ENCODE data around the gene ERCC8.

ERCC8 gene

GRCh38 chr5:60978968-60979367 is 34.1 kb upstream of the ERCC8 start:
- H3K4me3 ChIP-seq (ENCODE audit: low read depth, low read length), result no peak overlapping the region
- no peaks in the 10 kb centered on the region; a peak in 1 of 3 replicates for H3K36me3 ChIP-seq (ENCODE audit: control insufficient read depth in 2 of 2, insufficient read depth in 1 of 2, low read length in 2 of 2)
- no peaks in the 10 kb centered on the region for H3K4me1 ChIP-seq (ENCODE audit: control insufficient read depth, insufficient read depth, low read length)
- TF ChIP-seq PRDM6 (tag by site-specific recombination; IDR thresholded peaks at IDR 0.05) (no peak), ZBTB11 (tag by site-specific recombination; conservative IDR thresholded peaks at IDR 0.05; ENCODE audit: low read depth) (no peak), ZBTB49 (tag by site-specific recombination; IDR thresholded peaks at IDR 0.05; ENCODE audit: low read depth) (no peak), OVOL3 (tag by site-specific recombination; IDR thresholded peaks at IDR 0.05) (no peak), ZNF19 (tag by site-specific recombination; IDR thresholded peaks at IDR 0.05; ENCODE audit: low read depth) (no peak), ZNF391 (tag by site-specific recombination; IDR thresholded peaks at IDR 0.05; ENCODE audit: borderline replicate concordance, low read depth) (no peak), ZNF560 (tag by site-specific recombination; IDR thresholded peaks at IDR 0.05; ENCODE audit: borderline replicate concordance) (no peak), ZNF585B (tag by site-specific recombination; IDR thresholded peaks at IDR 0.05) (no peak), ZNF843 (tag by site-specific recombination; IDR thresholded peaks at IDR 0.05) (no peak), SCRT2 (tag by site-specific recombination; IDR thresholded peaks at IDR 0.05) (no peak), RBAK (tag by site-specific recombination; IDR thresholded peaks at IDR 0.05) (no peak), GLI4 (tag by site-specific recombination; IDR thresholded peaks at IDR 0.05) (no peak), TSHZ1 (tag by site-specific recombination; IDR thresholded peaks at IDR 0.05; ENCODE audit: borderline replicate concordance) (no peak), ZNF174 (tag by site-specific recombination; IDR thresholded peaks at IDR 0.05) (no peak), ZNF175 (tag by site-specific recombination; IDR thresholded peaks at IDR 0.05) (no peak)
- no peak overlapping the region for H3K27ac ChIP-seq (ENCODE audit: extremely low read depth, low read depth, low read length)
- POLR2A ChIA-PET, result no interaction called here
- CTCF ChIA-PET, result no interaction called here
- no peaks in the 10 kb centered on the region; the same call in 1 of the 2 replicates for H3K9me3 ChIP-seq (ENCODE audit: control insufficient read depth, insufficient read depth, low read depth, low read length)
